ENCODE measurements around the gene POTED.
"Not testable (repeated sequence)": the region's sequence is repeated elsewhere in the genome, so short reads cannot be mapped to it uniquely, and the experiment has no call there.

The POTED gene

DNA sequence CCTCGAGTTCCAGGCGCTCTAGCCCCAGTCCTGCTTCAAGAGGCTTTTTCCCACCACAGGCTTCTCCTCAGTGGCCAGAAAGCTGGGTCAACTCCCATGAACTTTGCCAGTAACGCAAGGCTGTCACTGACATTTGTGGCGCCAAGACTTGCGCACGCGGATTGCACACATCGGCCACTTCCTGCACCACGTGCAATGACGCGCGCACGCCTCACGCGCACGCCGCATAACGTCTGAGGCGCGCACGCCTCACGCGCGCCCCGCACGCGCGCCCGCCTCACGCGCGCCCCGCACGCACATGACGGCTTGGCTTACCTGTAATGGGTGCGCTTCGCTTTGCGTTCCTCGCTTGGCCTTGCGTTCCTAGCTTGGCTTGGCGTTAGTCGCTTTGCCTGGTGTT is at the start of gene POTED:
TSS of gene POTED (plus strand) at position 301 of the 400 bp plus-strand sequence. CDS start 452 bp downstream, outside the sequence.
- not testable (repeated sequence) for DNase-seq

DNA sequence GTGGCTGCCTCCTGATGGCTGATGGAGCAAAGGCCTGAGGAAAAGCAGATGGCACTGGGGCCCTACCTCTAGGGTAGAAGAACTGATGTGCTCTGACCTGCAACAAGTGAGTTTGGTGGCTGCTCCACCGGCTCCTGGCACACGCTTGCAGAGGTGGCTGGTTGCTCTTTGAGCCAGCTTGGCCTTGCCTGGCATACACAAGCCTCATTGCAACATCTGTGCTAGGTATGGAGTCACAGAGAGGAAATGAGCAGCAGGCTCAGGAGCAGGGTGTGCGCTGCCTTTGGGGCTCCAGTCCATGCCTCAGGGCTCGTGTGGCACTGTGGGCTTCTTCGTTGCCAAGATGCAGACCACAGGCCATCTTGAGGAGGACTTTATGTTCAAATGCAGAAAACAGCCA is 40.5 kb downstream of the POTED start:
- DNase-seq: not testable (repeated sequence)

DNA sequence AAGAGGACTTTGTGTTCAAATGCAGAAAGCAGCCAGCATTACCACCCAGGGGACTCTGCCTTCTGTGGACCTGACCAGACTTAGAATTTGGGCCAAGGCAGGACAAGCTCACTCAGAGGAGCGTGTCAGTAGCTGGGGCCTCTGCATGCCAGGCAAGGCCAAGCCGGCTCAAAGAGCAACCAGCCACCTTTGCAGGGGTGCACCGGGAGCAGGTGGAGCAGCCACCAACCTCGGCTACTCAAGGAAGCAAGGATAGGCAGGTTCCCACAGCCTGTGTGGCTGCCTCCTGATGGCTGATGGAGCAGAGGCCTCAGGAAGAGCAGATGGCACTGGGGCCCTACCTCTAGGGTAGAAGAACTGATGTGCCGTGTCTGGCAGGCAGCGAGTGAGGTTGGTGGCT is 42.2 kb downstream of the POTED start:
- not testable (repeated sequence) for DNase-seq

Data from NCI-H187 (cell line).